NOMO-1 treated with dmso at 0.1 percent for 144 hours (cell line): Measurements from ENCODE around the gene ZNF708.
"Not testable (repeated sequence)": the region's sequence is repeated elsewhere in the genome, so short reads cannot be mapped to it uniquely, and the experiment has no call there.

Source experiments
- DNase-seq: peaks from one replicate; lab custom pipeline; 2025; ENCODE audit not compliant: unreplicated experiment; lab: John Stamatoyannopoulos, UW

ZNF708 gene

DNA sequence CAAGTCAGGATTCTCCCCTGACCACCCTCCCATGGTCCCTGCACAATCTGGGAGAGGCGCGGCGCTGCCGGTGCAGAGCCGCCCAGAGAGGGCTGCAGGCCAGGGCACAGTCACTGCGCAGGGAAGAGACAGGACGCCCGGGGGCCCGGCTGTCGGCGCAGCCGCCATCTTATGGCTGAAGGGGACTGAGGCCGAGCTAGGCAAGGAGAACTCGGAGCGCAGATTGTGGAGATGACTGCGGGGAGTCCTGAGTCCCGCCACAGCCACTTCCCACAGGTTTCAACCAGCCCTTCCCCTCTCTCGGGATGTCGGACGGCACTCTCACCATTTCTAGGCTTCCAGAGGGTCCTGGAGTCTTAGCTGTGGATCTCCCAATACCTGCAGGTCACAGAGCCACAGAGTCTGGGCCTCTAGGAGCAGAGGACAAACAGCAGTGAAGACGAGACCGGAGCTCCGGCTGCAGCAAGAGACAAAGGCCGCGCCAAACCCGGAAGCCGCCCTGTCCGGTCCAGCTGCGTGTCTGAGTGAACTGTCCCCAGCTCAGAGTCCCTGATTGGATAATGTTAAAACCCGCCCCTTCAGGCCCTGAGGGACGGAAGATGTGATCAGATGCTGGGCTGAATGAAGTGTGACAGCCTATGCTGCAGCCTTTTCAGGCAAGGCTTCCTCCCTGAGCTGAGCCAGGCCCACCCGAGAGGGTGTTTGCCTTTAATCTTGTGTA, at the start of gene ZNF708:
Gene ZNF708 (minus strand): TSS at position 526 of the 721 bp plus-strand sequence. CDS start 198 bp downstream, at position 328.
- DNase-seq, result peak; percentile 76

- no peak for DNase-seq
Observed at GRCh38 chr19:21362291-21362690, 33.1 kb upstream of the ZNF708 start.

DNA sequence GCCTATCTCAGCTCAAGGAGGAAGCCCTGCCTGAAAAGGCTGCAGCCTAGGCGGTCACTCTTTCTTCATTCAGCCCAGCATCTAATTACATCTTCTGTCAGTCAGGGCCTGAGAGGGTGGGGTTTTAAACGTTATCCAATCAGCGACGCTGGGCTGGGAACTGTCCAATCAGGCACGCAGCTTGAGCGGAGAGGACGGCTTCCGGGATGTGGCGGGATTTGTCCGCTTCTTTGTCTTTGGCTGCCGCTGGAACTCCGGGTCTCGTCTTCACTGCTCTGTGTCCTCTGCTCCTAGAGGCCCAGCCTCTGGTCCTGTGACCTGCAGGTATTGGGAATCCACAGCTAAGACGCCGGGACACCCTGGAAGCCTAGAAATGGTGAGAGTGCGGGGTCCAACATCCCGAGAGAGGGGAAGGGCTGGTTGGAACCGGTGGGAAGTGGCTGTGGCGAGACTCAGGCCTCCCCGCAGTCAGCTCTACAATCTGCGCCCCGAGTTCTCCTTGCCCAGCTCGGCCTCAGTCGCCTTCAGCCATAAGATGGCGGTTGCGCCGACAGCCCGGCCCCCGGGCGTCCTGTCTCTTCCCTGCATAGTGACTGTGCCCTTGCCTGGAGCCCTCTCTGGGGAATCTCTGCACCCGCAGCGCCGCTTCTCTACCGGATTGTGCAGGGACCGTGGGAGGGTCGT, 29.7 kb upstream of the ZNF708 start, which contains the start of gene ZNF738:
Gene ZNF738 (plus strand): TSS at position 233 of the 684 bp plus-strand sequence. CDS start 141 bp downstream, at position 374.
- peak; percentile 68 for DNase-seq

DNA sequence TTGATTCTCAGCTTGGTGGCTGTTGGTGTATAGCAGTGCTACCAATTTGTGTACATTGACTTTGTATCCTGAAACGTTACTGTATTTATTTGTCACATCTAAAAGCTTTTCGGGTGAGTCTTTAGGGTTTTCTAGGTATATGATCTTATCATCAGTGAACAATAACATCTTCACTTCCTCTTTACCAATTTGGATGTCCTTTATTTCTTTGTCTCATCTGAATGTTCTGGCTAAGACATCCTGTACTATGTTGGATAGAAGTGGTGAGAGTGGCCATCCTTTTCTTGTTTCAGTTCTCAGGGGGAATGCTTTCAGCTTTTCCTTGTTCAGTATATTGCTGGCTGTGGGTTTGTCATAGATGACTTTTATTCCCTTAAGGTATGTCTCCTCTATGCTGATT, 23.6 kb upstream of the ZNF708 start:
- no peak for DNase-seq

DNA sequence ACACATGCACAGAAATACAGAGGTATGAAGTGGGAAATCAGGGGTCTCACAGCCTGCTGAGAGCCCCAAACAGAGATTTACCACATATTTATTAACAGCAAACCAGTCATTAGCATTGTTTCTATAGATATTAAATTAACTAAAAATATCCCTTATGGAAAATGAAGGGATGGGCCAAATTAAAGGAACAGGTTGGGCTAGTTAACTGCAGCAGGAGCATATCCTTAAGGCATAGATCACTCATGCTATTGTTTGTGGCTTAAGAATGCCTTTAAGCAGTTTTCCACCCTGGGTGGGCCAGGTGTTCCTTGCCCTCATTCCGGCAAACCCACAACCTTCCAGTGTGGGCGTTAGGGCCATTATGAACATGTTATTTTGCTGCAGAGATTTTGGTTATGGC, 15.6 kb upstream of the ZNF708 start:
- DNase-seq, result not testable (repeated sequence)

DNA sequence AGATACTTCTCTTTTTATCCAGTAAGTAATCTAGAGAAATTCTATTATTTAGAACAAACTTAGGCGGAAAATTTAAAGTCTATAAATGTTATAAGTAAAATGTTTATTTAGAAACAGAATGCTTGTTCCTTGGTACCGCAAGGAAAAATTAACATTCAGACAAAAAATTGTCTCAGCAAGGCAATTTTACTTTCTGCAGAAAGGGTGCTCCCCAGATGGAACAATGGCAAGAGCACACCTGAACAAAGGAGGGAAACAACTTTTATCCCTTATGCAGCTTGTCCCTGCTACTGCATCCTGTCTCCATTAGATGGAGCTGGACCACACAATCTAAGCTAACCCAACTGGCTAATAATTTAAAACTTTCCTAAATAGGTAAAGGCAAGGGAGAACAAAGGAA, 6.5 kb upstream of the ZNF708 start:
- no peak for DNase-seq

- no peak for DNase-seq
Observed at GRCh38 chr19:21328406-21328805, 804 bp downstream of the ZNF708 start.

- no peak for DNase-seq
Observed at GRCh38 chr19:21326169-21326568, 3.0 kb downstream of the ZNF708 start.

GRCh38 chr19:21323000-21323399, 6.2 kb downstream of the ZNF708 start:
- DNase-seq, result no peak

GRCh38 chr19:21322528-21322927, 6.7 kb downstream of the ZNF708 start:
- no peak for DNase-seq

GRCh38 chr19:21321996-21322395, 7.2 kb downstream of the ZNF708 start:
- no peak for DNase-seq

DNA sequence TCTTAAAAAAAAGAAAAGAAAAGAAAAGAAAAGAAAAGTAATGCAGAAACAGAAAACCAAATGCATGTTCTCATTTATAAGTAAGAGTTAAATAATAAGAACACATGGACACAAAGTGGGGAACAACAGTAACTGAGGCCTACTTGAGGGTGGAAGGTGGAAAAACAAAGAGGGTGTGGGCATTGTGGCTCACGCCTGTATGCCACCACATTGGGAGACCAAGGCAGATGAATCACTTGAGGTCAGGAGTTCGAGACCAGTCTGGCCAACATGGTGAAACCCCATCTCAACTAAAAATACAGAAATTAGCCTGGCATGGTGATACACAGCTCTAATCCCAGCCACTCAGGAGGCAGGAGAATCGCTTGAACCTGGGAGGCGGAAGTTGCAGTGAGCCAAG, 8.1 kb downstream of the ZNF708 start:
- no peak for DNase-seq

- no peak for DNase-seq
Observed at GRCh38 chr19:21317821-21318220, 11.4 kb downstream of the ZNF708 start.

- no peak for DNase-seq
Observed at GRCh38 chr19:21314676-21315075, 14.5 kb downstream of the ZNF708 start.

DNA sequence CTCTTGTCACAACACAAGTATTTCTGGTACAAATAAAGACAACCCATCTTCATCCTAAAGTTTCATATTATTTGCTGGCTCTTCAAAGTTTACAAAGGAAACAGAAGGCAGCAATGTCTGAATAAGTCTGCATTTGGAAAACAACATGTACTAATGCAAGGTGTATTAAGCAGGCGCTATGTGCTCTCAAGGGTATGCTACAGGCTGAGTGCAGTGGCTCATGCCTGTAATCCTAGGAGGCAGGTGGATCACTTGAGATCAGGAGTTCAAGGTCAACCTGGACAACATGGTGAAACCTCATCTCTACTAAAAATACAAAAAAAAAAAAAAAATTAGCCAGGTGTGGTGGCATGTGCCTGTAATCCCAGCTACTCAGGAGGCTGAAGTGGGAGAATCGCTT, 16.4 kb downstream of the ZNF708 start:
- not testable (repeated sequence) for DNase-seq

GRCh38 chr19:21308773-21309172, 20.4 kb downstream of the ZNF708 start:
- DNase-seq, result no peak

- not testable (repeated sequence) for DNase-seq
Observed at GRCh38 chr19:21306881-21307479, 22.2 kb downstream of the ZNF708 start.

DNA sequence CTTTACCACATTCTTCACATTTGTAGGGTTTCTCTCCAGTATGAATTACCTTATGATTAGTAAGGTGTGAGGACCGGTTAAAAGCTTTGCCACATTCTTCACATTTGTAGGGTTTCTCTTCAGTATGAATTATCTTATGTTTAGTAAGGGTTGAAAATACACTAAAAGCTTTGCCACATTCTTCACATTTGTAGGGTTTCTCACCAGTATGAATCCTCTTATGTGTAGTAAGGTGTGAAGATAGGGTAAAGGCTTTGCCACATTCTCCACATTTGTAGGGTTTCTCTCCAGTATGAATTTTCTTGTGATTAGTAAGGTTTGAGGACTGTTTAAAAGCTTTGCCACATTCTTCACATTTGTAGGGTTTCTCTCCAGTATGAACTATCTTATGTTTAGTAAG, 35.4 kb downstream of the ZNF708 start:
- not testable (repeated sequence) for DNase-seq

- no peak for DNase-seq
Observed at GRCh38 chr19:21269813-21270212, 59.4 kb downstream of the ZNF708 start.

DNA sequence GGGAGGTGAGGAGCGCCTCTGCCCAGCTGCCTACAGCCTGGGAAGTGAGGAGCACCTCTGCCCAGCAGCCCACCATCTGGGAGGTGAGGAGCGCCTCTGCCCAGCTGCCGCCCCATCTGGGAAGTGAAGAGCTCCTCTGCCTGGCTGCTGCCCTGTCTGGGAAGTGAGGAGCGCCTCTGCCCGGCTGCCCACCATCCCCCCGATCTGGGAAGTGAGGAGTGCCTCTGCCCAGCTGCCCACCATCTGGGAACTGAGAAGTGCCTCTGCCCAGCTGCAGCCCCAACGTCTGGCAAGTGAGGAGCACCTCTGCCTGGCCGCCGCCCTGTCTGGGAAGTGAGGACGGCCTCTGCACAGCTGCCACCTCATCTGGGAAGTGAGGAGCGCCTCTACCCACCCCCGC, 64.3 kb downstream of the ZNF708 start:
- no peak for DNase-seq

DNA sequence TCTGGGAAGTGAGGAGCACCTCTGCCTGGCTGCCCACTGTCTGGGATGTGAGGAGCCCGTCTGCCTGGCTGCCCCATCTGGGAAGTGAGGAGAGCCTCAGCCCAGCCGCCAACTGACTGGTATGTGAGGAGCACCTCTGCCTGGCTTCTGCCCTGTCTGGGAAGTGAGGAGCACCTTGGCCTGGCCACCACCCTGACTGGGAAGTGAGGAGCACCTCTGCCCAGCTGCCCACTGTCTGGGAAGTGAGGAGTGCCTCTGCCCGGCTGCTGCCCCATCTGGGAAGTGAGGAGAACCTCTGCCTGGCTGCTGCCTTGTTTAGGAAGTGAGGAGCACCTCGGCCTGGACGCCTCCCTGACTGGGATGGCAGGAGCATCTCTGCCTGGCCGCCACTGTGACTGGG, 64.8 kb downstream of the ZNF708 start:
- no peak for DNase-seq

DNA sequence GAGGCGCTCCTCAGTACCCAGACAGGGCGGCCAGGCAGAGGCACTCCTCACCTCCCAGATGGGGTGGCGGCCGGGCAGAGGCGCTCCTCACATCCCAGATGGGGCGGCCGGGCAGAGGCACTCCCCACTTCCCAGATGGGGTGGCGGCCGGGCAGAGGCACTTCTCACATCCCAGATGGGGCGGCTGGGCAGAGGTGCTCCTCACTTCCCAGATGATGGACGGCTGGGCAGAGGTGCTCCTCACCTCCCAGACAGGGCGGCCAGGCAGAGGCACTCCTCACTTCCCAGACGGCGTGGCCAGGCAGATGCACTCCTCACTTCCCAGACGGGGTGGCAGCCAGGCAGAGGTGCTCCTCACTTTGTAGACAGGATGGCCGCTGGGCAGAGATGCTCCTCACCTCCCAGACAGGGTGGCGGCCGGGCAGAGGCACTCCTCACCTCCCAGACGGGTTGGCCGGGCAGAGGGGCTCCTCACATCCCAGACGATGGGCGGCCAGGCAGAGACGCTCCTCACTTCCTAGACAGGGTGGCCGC, 68.3 kb downstream of the ZNF708 start:
- not testable (repeated sequence) for DNase-seq
